ENCODE measurements around the gene IFITM2.

DNA sequence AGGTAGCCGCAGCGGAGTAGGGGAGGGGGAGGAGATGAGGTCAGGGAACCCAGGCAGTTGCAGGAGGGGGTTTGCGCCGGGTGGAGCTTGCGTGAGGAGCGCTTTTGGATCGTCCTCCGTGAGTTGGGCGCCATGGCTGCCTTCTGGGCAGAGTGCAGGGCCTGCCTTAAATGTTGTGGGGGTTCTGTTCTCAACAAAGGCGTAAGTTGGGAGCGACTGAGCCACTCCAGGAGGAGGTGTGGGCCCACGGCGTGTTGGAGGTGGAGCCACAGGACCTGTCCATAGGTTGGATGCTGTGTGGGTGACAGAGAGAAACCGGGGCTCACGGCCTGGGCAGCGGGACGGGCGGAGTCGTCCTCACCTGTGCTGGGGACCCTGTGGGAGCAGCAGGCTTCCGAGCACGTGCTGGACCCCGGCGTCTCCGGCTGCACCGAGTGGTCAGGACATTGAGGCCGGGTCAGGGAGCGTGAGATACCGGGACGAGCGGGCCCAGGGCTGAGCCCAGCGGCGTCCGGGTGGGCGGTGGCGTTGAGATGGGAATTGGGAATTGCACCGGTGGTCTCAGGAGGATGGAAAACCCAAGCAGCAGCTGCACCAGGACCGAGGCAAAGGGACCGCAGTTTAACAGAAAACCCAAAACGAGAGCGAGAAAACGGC is 19.7 kb upstream of the IFITM2 start:
- TF ChIP-seq, protein P1, sequence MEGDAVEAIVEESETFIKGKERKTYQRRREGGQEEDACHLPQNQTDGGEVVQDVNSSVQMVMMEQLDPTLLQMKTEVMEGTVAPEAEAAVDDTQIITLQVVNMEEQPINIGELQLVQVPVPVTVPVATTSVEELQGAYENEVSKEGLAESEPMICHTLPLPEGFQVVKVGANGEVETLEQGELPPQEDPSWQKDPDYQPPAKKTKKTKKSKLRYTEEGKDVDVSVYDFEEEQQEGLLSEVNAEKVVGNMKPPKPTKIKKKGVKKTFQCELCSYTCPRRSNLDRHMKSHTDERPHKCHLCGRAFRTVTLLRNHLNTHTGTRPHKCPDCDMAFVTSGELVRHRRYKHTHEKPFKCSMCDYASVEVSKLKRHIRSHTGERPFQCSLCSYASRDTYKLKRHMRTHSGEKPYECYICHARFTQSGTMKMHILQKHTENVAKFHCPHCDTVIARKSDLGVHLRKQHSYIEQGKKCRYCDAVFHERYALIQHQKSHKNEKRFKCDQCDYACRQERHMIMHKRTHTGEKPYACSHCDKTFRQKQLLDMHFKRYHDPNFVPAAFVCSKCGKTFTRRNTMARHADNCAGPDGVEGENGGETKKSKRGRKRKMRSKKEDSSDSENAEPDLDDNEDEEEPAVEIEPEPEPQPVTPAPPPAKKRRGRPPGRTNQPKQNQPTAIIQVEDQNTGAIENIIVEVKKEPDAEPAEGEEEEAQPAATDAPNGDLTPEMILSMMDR (IDR thresholded peaks at IDR 0.05 in 4 of 5, conservative IDR thresholded peaks at IDR 0.05 in 1 of 5) = no peak
- TF ChIP-seq POLR2A (IDR thresholded peaks at IDR 0.05) = no peak
